GM19099 (cell line): Measurements from ENCODE around the gene ADAMTS2.

Experiments
- POLR2A ChIP-seq: IDR thresholded peaks from 3 replicates; pipeline ENCODE4 v1.6.1; 2011; ENCODE audit warnings: low read depth; ENCODE audit not compliant: insufficient read length; ENCODE audit errors: extremely low read depth

Gene ADAMTS2

DNA sequence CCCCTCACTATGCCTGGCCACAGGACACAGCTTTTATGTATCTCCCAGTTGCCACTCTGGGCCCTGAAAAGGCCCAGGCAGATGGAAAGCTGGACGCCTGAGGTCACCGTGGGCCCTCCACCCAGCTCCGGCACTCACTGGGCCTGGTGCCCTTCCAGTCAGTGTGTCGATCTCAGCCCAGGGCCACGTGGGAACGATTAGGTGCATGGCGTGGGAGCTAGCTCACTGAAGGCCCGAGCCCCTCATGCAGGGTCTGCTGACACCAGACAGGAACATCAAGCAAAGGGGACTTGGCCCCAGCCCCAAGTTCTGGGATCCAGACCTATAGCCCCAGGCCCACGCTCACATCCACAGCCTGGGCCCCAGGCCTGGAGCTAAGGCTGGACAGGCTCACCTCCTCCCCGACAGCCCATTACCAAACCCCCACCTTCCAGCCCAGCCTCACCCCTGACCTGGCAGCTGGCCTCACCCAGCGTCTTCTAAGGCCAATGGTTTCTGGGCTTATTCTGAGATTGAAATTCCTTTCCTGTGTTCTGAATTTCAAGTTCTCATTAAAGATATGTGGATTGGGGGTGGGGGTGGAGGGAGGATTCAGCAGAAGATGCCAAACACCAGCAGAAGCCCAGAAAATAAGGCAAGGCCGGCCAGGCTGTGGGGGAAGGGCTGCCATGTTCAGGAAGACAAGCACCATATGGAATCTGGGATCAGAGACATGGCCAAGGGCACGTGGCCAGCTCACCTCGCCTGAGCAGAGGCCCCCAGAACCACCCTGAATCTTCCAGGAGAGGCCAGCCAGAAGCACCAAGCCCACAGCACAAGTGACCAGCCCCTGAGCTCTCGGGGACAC is 74.5 kb downstream of the ADAMTS2 start:
- TF ChIP-seq POLR2A: no peak

- no peak for TF ChIP-seq POLR2A
Observed at GRCh38 chr5:179269781-179270543, 75.3 kb downstream of the ADAMTS2 start.

DNA sequence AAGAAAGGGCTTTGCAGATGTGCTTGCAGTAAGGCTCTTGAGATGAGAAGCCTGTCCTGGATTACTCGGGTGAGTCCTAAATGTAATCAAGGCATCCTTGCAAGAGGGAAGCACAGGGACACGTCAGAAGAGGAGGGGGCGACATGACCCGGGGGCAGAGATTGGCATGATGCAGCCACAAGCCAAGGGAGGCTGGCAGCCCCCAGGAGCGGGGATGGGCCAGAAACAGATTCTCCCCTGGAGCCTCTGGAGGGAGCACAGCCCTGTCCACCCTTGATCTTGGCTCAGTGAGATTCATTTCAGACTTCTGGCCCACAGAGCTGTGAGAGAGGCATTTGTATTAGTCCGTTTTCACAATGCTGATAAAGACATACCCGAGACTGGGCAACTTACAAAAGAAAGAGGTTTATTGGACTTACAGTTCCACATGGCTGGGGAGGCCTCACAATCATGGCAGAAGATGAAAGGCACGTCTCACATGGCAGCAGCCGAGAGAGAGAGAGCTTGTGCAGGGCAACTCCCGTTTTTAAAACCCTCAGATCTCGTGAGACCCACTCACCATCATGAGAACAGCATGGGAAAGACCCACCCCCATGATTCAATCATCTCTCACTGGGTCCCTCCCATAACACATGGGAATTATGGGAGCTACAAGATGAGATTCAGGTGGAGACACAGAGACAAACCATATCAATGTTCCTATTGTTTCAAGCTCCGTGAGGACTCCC is 76.1 kb downstream of the ADAMTS2 start:
- no peak for TF ChIP-seq POLR2A

DNA sequence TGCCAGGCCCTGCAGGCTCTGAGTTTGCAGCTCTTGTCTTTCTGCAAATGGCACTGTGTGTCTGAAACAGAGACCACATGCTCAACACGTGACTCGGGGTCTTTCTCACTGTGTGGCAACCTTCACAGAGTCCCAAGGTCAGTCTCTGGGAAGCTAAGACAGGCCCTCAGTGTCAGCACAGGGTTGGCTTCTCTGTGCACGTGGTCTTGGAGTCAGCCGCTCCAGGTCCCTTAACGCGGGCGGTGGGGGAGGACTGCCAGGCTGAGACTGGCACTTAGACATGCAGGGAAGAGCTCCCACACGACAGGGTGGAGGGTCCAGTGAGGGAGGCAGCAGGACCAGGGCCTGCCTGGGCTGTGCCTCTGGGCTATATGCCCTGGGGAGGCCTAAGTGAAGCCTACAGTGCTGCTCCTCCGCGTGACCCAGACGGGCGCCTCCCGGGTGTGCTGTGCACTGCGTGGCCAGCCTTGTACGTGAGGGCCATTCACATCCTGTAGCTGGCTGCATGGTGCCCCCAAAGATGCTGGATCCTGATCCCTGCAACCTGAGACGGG is 76.8 kb downstream of the ADAMTS2 start:
- TF ChIP-seq POLR2A: no peak

- TF ChIP-seq POLR2A: no peak
Observed at GRCh38 chr5:179267671-179268083, 77.6 kb downstream of the ADAMTS2 start.

GRCh38 chr5:179267071-179267670 is 78.1 kb downstream of the ADAMTS2 start:
- TF ChIP-seq POLR2A: no peak

DNA sequence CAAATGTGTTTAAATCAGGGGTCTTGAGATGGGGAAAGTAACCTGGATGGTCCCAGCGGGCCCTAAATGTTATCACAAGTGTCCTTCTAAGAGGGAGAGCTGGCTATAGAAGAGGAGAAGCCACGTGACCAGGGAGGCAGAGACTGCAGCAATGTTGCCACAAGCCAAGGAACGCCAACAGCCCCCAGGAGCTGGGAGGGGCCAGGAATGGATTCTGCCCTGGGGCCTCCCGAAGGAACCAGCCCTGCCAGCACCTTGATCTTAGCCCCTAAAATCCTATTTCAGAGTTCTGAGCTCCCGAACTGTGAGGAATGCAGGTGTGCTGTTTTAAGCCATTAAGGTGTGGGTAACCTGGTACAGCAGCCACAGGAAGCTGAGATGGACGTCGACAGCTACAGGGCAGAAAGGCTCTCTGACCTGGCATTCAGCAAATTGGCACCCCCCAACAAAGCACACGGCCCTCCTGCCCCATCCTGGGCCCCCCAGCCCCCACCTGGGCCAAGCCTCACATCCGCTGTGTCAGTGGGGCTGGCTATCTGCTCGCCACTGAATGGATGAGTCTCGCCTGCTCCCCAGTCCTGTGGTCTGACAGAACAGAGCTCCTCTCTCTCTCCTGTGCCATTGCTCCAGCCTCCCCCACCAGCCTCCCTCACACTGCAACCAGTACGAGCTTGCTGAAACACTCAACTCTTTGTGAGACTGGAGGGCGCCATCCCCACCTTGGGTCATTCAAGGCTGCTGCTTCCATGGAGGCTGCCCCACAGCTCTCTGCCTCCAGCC is 78.8 kb downstream of the ADAMTS2 start:
- no peak for TF ChIP-seq POLR2A

GRCh38 chr5:179265514-179266290 is 79.6 kb downstream of the ADAMTS2 start:
- TF ChIP-seq POLR2A: no peak

GRCh38 chr5:179264783-179265513 is 80.3 kb downstream of the ADAMTS2 start:
- no peak for TF ChIP-seq POLR2A

DNA sequence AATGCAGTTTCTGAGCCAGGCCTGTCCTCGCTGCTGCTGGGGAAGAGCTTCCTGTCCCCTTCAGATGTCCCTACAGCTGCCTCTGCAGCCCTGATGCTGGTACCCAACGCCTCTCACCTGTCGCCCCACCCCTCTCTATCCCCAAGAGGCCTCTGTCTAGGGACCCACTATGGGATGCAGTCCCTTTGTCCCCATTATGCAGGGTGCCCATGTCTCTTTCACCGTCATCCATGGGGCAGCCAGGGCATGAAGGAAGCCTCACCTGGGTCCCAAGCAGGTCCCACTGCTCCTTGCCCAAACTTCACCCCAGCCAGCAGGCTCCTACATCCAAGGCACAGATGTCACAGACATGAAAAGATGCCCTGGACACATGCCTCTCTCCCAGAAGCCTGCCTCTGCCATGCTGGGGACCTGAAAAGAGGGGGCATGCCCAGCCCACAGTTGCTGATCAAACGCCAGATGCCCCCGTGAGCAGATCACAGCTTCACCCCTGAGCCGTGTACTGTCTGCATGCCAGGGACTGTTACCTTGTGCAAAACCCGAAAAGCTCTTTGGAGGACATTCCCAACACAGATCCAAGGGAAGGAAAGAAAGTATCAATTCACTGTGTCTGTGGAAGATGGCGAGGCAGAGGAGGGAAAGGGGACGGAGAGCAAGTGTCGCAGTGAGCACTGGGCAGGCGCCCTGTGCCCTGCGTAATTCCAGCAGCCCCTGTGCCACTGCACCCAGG is 81.0 kb downstream of the ADAMTS2 start:
- no peak for TF ChIP-seq POLR2A

- TF ChIP-seq POLR2A: no peak
Observed at GRCh38 chr5:179263391-179264052, 81.7 kb downstream of the ADAMTS2 start.

DNA sequence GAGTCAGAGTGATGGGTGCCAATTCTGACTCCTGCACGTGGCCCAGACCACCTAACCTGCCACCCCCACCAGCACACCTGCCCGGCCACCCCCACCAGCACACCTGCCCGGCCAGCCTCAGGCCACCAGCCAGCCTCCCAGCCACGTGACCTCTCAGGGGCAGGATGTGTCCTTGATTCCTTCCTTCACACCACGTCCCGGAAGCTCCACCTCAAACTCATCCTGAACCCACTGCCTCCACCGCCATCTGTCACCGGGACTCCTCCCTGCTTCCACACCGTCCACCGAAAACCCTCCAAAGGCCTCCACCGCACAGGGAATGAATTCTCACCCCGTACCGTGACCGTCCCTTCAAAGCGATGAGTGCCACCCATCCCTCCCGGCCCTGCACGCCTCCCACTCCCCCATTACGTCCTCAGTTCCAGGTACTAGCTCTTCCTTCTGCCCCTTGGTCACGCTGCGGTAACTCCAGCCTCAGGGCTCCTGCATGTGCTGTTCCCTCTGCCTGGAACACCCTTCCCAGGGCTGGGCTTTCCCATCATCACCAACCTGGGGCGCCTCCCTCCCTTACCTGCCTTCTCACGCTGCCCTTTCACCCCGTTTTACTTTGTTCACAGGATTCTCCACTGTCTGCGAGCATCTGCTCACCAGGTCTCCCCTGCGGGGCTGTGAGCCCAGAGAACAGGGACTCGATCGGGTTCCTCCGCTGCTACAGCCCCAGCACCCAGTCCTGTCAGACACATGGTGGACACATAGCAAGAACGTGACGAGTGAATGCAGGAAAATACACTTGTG is 82.9 kb downstream of the ADAMTS2 start:
- no peak for TF ChIP-seq POLR2A
